ENCODE measurements around the gene TXNRD2. TPM values are rescaled to one million over a fixed set of nuclear protein-coding genes. Genes with fewer than 3 reads are reported as not detected.

TXNRD2 gene
- total RNA-seq, 1 experiment from 2014 or later: 22.9 TPM

GRCh38 chr22:19989725-19990067 is 48.1 kb upstream of the TXNRD2 start:
- Histone ChIP-seq H2AFZ (ENCODE audit: low read length) (no peak overlapping the region), H2BK5ac (ENCODE audit: insufficient read length, low read length) (no peak overlapping the region), H3K23ac (ENCODE audit: insufficient read length, low read depth, low read length) (no peak overlapping the region), H2BK15ac (ENCODE audit: low read depth, low read length) (no peak overlapping the region), H2AK5ac (ENCODE audit: insufficient read length, low read length) (no peak overlapping the region), H3K14ac (ENCODE audit: insufficient read depth, low read length) (no peak overlapping the region), H3K4me2 (ENCODE audit: insufficient read depth, insufficient read length, low read length) (no peak overlapping the region), H3K79me2 (ENCODE audit: insufficient read depth, low read length) (no peaks in the 10 kb centered on the region), H3T11ph (ENCODE audit: low read length) (no peak overlapping the region), H3K18ac (ENCODE audit: insufficient read length, low read depth, low read length) (no peak overlapping the region), H3K56ac (ENCODE audit: insufficient read length, low read depth, low read length) (no peak overlapping the region), H2BK20ac (ENCODE audit: low read depth, low read length, poor library complexity, severe bottlenecking) (no peak overlapping the region), H4K20me1 (ENCODE audit: control insufficient read depth, insufficient read depth, insufficient read length) (peaks cover 3% of the 10 kb centered on the region), H3K27me3 (ENCODE audit: insufficient read depth, low read length) (no peaks in the 10 kb centered on the region), H3K4ac (ENCODE audit: low read depth, low read length) (no peak overlapping the region), H3K9me3 (ENCODE audit: control insufficient read depth, low read depth, low read length) (no peaks in the 10 kb centered on the region), H2BK12ac (ENCODE audit: insufficient read length, low read depth, low read length) (no peak overlapping the region), H3K79me1 (ENCODE audit: insufficient read depth, low read depth, low read length, poor library complexity, severe bottlenecking) (peaks cover 4% of the 10 kb centered on the region), H3K9ac (ENCODE audit: extremely low read depth, insufficient read length, low read length) (no peak overlapping the region), H2BK120ac (ENCODE audit: low read depth, low read length, poor library complexity, severe bottlenecking) (no peak overlapping the region), H3K4me1 (ENCODE audit: insufficient read depth, low read length) (no peaks in the 10 kb centered on the region; the same call in 1 of the 2 replicates), H4K91ac (ENCODE audit: insufficient read length, low read depth, low read length) (no peak overlapping the region), H4K8ac (replicated peaks; ENCODE audit: insufficient read length, low read depth, low read length) (no peak overlapping the region), H3K23me2 (ENCODE audit: insufficient read length, low read depth, low read length, poor library complexity, severe bottlenecking) (no peaks in the 10 kb centered on the region), H3K27ac (ENCODE audit: insufficient read length, low read depth, low read length) (no peak overlapping the region), H4K5ac (ENCODE audit: insufficient read length, low read depth, low read length) (no peak overlapping the region)
- no peaks in the 10 kb centered on the region for H3K27me3 Mint-ChIP-seq (ENCODE audit: low read depth)
- H3K4me1 Mint-ChIP-seq: peaks cover 3 to 20% of the 10 kb centered on the region in 2 experiments; a peak in 3 of 4 replicates
- DNase-seq: no peak
- H3K36me3 Mint-ChIP-seq (ENCODE audit: insufficient read depth in 1 of 3, low read depth in 3 of 3): no peaks in the 10 kb centered on the region; a peak in 1 of 7 replicates
- no peaks in the 10 kb centered on the region; a peak in 1 of 5 replicates for H3K9me3 Mint-ChIP-seq
- H3K27ac Mint-ChIP-seq: no peak overlapping the region; a peak in 1 of 7 replicates
- no peak for TF ChIP-seq CTCF (conservative IDR thresholded peaks at IDR 0.05)
- WGBS (ENCODE audit: extremely low coverage, insufficient read length, low lambda C conversion rate): no CpG with 5 or more reads among the region's 3 CpGs
- no peak overlapping the region for H3K4me3 Mint-ChIP-seq
